GM12892 (cell line): Measurements from ENCODE around the gene KIF5C.
"Not testable (repeated sequence)": the region's sequence is repeated elsewhere in the genome, so short reads cannot be mapped to it uniquely, and the experiment has no call there.

Experiments used
- DNase-seq: peaks from one replicate; pipeline ENCODE4 v3.0.0; 2011; ENCODE audit not compliant: insufficient read length
- FAIRE-seq: peaks from 2 replicates; lab custom pipeline; 2011; peaks lifted over from hg19 to GRCh38; lab: Jason Lieb, UNC
- POLR2A ChIP-seq: IDR thresholded peaks from 2 replicates; pipeline ENCODE4 v1.6.1; 2011; ENCODE audit warnings: low read depth, low read length, control low read depth
- POLR2AphosphoS5 ChIP-seq: IDR thresholded peaks from 2 replicates; pipeline ENCODE4 v1.6.1; 2011; ENCODE audit warnings: low read depth, low read length, control low read depth
- TAF1 ChIP-seq: IDR thresholded peaks from 2 replicates; pipeline ENCODE4 v1.6.1; 2011; ENCODE audit warnings: low read depth, mild to moderate bottlenecking, control low read depth, low read length, borderline replicate concordance

The KIF5C gene

GRCh38 chr2:148978026-148978685 lies 103.1 kb downstream of the KIF5C start:
- FAIRE-seq (no peak), DNase-seq (no peak)
- TF ChIP-seq POLR2AphosphoS5 (no peak), TAF1 (no peak)

DNA sequence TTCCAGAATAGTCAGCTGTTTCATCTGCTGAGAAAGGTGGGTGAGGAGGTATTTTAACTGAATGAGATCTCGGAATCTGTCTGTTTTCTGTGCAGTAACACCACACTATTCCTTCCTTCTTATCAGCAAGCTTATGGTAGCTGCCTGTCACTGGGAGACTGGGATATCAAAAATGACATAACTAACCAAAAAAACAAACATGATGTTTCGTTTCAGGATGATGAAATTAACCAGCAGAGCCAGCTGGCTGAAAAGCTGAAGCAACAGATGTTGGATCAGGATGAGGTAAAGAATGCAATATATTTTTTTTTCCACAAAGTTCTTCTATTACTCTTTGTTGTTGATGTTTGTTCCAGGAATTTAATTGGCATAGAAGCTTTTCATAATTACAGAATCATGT lies 103.7 kb downstream of the KIF5C start:
- FAIRE-seq = no peak
- TF ChIP-seq POLR2A (no peak), POLR2AphosphoS5 (no peak), TAF1 (no peak)

DNA sequence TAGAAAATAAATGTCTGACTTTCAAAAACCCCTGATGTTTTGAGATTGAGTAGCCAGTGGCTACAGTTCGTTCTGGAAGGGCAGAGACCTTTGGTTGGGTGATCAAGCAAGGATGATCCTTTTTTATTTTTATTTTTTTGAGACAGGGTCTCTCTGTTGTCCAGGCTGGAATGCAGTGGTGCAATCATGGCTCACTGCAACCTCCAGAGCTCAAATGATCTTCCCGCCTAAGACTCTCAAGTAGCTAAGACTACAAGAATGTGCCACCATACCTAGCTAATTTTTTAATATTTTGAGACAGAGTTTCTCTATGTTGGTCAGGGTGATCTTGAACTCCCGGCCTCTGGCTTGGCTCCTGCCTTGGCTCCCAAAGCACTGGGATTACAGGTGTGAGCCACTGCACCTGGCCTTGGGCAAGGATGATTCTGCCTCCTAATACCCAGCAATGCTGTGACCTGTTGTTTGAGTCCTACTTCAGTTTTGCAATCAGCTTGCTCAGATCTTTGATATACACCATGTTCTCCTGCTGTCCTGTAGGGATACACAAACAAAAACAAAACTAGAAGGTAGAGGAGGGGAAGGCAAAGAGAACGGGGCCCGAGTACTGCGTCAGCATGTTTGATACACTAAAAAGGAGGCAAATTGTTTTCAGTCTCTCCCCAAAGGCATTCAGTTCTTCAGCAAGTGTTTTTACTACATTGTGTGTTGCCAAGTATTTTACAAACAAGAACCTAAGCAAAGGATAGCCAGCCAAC lies 104.3 kb downstream of the KIF5C start:
- TF ChIP-seq TAF1 = no peak
- no peak for TF ChIP-seq POLR2A
- no peak for TF ChIP-seq POLR2AphosphoS5
- FAIRE-seq (no peak), DNase-seq (no peak)

More for the DNA sequence above, 103.7 kb downstream of the KIF5C start:
- no peak for DNase-seq

GRCh38 chr2:148979919-148980277 lies 104.9 kb downstream of the KIF5C start:
- DNase-seq (no peak), FAIRE-seq (no peak)
- TF ChIP-seq POLR2AphosphoS5 (no peak), POLR2A (no peak), TAF1 (no peak)

GRCh38 chr2:148980496-148980895 lies 105.5 kb downstream of the KIF5C start:
- FAIRE-seq, DNase-seq: not testable (repeated sequence)

DNA sequence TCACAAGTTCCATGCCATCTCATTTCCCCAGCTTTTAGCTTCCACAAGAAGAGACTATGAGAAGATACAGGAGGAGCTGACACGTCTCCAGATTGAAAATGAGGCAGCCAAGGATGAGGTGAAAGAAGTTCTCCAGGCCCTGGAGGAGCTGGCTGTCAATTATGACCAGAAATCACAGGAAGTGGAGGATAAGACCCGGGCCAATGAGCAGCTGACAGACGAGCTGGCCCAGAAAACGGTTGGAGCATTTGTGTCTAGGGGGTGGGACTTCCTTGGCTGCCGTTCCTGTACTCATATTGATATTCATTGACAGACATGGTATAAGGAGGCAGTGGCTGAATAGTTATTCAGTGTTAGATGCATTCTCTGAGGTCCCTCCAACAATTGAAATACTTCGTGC lies 106.3 kb downstream of the KIF5C start:
- DNase-seq (no peak), FAIRE-seq (no peak)
- TF ChIP-seq TAF1 (no peak), POLR2AphosphoS5 (no peak), POLR2A (no peak)

DNA sequence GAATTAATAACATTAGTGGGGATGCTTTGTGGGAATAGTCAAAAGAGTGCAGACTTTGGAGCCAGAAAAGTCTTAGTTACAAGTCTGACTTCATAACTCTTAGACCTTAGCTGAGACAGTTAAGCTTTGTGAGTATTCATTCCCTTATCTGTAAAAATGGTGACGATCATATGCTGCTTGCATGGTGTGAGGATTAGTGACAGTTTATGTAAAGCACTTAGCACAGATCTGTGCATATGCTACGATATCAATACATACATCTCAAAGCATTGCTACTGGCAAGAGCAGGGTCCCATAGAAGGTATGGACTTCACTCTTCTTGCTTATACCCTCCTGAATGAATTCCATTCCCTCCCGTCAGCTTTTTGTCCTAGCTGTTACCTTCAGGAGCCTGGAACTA lies 106.8 kb downstream of the KIF5C start:
- no peak for DNase-seq
- FAIRE-seq = no peak
- TF ChIP-seq TAF1 = no peak
- TF ChIP-seq POLR2AphosphoS5 = no peak
- no peak for TF ChIP-seq POLR2A

DNA sequence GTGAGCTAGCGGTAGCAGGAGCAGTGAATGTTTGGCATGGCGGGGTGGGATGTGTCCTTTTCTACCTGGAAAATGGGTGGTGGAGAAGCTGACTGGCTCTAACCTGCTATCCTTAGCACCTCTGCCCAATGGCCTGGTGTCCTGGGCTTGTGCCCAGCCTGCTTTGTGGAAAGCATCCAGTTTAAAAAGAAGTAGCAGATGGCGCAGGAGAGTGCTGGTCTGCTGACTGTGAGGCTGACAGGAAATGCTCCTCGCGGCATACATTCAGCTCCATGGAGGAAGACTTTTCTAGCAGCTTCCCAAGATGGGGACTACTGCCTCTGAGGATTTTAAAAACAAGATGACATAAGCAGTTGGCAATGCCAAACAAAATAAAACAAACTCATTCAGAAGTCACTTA lies 107.3 kb downstream of the KIF5C start:
- TF ChIP-seq POLR2AphosphoS5 = no peak
- no peak for TF ChIP-seq POLR2A
- FAIRE-seq (no peak), DNase-seq (no peak)

- FAIRE-seq = no peak
- DNase-seq = no peak
- TF ChIP-seq POLR2AphosphoS5 (no peak), TAF1 (no peak), POLR2A (no peak)
These were observed 108.9 kb downstream of the KIF5C start for GRCh38 chr2:148983896-148984295.

DNA sequence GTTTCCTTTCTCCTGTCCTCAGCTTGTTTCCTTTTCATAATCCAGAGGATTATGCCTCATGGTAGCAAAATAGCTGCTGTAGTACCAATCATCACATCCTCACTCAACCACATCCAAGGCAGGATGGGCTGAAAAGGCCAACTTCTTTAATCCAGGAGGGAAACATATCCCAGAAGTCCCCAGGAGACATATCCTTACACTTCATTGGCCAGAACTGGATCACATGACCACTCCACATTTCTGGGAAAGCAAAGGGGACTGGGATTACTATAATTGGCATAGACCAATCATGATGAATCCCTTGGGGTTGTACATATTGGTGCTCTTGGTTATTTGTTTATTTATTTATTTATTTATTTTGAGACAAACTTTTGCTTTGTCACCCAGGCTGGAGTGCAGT lies 109.4 kb downstream of the KIF5C start:
- DNase-seq = no peak
- FAIRE-seq = no peak
- TF ChIP-seq TAF1 = no peak
- TF ChIP-seq POLR2A = no peak
- no peak for TF ChIP-seq POLR2AphosphoS5

- FAIRE-seq (no peak), DNase-seq (no peak)
- TF ChIP-seq POLR2AphosphoS5 (no peak), POLR2A (no peak), TAF1 (no peak)
These were observed 112.3 kb downstream of the KIF5C start for GRCh38 chr2:148987286-148987685.

DNA sequence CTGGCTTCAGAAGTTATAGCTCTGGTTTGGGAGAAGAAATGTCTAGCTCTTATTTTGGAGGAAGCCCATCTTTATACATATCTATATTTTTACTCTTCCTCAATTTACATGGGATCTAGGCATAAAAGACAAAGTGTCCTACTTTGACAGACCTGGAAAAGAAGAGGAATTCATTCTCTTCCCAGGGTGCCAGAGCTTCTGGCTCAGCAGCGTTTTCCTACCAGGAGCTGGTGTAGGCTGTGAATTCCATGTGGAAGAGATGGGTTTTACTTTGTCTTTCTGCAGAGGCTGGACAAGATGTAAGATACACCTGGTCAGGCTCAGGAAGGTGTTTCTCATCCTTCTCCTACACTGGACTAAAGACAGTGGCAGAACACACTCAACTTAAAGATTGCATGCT lies 113.3 kb downstream of the KIF5C start:
- FAIRE-seq = no peak

DNA sequence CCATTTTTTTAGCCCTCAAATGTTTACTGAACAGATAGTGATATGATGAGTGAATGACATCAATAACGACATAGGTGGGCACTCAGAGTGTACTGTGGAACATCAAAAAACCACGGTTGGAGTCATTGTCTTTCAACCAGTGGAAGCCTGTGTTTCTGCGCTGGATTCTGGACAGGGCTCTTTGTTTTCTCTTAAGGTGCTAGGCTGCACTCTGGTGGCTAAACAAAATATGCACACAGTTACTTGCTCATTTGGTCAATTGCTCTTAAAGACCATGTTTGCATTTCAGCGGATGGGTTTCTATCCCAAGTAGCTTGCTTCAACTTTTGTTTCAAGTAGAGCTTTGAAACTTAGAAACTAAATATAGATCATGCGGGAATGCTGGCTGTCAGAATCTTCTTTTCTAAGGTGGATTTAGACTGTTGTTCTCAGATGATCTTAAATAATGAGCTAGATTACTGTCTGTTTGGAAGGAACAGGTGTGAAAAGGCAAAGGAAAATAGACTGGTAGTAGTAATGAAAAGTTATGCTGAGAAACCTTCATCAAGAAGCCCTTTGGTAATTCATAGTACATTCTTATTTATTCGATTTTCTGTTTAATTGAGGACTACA lies 115.0 kb downstream of the KIF5C start:
- peak; percentile 95 for FAIRE-seq
- no peak for DNase-seq
- TF ChIP-seq POLR2AphosphoS5 = no peak
- no peak for TF ChIP-seq TAF1
- no peak for TF ChIP-seq POLR2A

More for the DNA sequence above, 113.3 kb downstream of the KIF5C start:
- TF ChIP-seq POLR2A = no peak
- TF ChIP-seq TAF1 = no peak
- no peak for TF ChIP-seq POLR2AphosphoS5
- no peak for DNase-seq
